GM21367 (cell line): ENCODE measurements around the gene KCNH4.
"Not testable (repeated sequence)": the region's sequence is repeated elsewhere in the genome, so short reads cannot be mapped to it uniquely, and the experiment has no call there.

Experiments used
- ATAC-seq: cut with Tn5 transposase; IDR thresholded peaks from one replicate; pipeline ENCODE4 v1.9.1; 2021; ENCODE audit not compliant: unreplicated experiment

Gene KCNH4

DNA sequence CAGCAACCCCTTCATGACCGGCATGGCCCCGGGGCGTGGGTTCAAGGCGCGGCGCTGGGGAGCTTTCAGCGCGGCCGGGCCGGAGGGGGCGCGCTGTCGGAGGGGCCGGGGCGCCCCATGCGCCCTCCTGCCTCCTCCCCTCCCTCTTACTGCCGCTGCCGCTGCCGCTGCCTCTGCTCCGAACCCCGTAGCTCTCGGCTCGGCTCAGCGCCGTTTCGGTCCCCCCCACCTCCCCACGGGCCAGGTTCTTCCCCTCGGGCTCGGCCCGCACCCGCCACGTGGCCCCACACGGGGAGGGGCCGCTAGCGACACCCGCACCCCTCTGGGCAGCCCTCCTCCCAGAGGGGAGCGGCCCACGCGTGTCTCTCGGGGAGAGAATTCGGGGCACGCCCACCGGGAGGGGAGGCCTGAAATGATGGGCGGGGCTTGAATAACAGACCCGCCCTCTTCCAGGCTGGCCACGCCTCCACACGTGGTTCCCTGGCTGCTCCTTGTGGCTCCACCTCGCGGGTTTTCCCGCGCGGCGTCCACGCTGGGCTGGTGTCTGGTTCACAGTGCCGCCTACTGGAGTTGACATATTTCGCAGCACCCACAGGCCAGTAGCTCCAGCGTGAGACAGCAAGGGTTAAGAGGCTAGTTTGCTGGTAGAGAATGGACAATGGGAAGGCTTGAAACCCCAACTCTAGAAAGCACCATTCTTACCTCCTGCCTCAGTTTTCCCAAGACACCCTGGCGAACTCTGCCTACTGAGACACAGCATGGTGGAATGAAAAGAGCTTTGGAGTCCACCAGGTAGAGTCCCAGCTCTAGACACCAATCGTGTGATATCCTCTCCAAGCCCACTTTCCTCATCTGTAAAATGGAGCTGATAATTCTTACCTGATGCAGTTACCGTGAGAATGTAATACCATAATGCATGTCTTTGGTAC, at the start of gene KCNH4:
KCNH4 (minus strand) TSS at position 221 of the 929 bp plus-strand sequence; CDS start at position 24, 197 bp downstream.
- no peak for ATAC-seq

DNA sequence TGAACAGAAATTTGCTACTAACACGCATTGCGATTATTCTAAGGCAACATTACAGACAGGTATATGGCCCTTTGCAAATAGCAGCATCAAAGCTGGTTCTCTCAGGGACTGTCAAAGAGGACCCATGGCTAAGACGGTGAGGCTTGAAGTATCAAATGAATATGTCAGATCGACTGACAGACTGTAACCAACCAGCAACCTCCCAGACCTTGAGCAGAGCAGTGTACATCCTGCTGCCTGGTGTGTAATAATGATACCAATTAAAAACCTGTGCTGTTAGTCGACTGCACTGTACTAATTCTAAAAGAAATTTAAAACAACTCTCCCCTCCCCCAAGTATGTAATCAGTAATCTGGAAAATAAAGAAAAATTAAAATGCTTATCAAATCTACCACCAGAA, 49.3 kb upstream of the KCNH4 start:
- no peak for ATAC-seq

DNA sequence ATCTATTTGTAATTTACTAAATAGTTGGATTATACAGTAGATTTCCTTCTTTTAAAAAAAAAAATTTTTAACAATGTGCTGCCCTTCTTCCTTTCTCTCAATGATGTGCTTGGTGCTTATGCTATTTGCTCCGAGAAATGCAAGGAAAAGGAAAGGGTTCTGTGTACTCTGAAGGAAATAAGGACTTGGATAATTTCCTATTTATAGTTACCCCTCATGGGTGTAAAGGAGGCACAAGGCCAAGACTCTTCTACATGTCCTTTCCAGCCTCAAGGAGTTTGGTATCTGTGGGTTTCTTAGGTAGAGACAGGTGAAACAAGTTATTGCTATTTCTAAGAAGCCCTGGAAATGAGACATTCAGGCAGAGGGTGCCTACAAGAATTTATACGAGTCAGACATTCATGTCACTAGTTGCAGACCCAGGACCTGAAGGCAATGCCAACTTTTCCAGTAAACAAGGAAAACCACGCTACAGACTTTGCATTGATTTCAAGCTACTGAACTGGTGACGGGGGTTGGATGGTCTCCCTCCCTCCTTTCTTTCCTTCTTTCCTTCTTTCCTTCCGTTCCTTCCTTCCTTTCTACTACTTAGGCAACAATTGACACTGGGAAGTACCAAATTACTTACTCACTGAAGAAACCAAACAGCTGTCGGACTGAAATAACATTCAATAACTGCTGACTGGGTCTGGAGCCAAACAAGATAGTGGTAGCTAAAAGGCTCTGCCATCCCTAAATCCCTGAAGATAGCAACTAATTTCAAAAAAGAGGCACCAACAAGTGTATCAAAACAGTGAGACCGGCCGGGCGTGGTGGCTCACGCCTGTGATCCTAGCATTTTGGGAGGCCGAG, 47.1 kb upstream of the KCNH4 start:
- no peak for ATAC-seq

DNA sequence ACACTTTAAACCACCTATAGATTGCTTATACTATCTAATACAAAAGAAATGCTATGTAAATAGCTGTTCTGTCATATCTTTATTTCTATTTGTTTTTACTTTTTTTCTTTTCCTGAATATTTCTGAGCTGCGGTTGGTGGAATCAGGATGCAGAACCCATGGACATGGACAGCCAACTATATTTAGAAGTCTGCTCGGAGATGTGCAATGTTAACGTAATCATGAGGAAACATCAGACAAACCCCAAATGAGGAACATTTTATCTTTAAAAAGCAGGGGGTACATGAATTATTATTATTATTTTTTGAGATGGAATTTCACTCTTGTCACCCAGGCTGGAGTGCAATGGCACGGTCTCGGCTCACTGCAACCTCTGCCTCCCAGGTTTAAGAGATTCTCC, 44.7 kb upstream of the KCNH4 start:
- ATAC-seq, result no peak

DNA sequence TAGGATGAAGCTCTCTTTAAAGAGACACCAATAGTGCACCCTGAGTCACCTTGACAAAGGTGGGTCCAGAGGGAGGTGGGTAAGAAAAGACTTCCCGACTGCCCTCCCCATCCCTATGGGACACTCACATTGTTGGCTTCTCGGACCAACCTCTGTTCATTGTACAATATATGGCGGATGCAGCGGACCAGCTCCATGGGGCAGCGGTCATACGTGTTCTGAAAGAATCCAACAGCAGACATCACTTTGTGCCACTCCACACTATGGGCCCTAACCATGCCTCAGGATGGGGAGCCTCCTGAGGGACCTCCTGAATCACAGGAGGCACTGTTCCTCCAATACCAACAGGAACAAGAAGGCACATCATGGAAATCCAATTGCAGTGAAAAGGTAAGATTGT, 43.7 kb upstream of the KCNH4 start:
- no peak for ATAC-seq

DNA sequence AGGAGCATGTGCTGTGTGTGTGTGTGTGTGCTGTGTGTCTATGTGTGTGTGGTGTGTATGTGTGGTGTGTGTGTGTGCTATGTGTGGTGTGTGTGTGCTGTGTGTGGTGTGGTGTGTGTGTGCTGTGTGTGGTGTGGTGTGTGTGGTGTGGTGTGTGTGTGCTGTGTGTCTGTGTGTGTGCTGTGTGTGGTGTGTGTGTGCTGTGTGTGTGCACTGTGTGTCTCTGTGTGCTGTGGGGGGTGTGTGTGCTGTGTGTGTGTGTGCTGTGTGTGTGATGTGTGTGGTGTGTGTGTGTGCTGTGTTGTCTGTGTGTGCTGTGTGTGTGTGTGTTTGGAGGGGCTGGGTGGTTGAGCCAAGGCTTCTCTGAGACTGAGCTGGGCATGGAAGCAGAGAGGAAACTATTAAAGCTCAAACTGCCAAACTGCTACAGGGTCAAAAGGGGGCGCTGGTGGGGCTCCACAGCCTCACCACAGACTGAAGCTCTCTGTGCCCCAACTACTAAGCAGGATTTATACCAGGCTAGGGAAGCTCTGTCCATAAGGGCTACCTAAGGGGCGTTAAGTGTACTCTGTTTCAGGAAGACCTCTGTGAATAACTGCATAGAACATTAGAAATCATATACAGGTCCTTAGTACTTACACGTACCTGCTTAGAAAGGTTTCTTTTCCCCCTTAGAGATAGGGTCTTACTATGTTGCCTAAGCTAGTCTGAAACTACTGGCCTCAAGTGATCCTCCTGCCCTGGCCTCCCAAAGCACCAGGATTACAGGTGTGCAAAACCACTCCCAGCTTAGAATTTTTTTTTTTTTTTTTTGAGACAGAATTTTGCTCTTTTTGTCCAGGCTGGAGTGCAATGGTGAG, 41.2 kb upstream of the KCNH4 start:
- ATAC-seq, result no peak

DNA sequence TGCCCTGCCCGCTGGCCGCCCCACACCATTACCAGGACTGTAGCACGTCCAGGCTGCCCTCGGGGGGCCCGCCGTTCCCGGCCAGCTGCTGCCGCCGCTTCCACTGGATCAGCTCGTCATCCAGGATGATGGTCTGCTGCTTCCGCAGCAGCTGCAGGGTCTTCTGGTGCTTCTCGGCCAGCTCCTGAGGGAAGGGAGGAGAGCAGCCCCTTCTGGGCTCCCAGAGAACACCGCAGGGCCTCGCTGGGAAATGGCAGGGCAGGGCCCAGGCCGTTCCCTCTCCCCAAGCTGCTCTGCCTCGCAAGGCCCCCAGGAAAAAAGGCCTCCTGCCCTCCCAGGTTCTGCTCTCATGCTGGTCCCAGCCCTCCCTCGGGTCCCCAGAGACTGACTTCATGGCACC, 38.3 kb upstream of the KCNH4 start:
- not testable (repeated sequence) for ATAC-seq

DNA sequence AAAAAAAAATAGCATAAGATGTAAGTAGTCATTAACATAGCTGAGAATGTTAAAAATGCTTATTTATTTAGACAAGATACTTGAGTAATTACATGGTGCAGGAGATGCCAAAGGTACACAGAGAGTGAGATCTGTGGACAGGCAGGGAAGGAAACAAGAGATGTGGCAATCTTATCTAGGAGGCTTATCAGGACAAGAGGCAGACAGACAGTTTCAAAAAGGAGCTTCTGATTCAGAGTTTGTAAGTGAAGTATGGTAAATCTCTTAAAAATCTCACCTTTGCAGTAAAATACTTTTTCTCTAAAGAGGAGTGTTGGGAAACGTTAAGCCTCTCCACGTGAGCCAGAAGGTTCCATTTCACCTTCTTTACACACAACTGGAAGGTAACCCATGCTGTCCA, 33.2 kb upstream of the KCNH4 start:
- no peak for ATAC-seq

DNA sequence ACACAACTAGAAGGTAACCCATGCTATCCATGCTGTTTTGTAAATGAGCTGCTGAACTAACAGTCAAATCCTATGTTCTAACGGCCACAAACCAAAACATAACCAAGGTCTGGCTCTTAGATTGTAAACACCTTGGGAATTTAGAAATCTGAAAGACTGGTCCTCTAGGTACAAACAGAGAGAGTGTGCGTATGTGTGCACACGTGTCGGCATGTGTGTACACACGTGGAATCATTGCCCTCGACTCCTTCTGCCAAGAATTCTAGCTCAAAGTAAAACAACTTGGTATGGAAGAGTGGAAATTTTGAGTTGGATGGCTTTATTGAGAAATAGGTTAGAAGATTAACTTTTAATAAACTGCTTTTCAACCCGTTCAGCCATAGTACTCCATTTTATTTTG, 31.4 kb upstream of the KCNH4 start:
- no peak for ATAC-seq

DNA sequence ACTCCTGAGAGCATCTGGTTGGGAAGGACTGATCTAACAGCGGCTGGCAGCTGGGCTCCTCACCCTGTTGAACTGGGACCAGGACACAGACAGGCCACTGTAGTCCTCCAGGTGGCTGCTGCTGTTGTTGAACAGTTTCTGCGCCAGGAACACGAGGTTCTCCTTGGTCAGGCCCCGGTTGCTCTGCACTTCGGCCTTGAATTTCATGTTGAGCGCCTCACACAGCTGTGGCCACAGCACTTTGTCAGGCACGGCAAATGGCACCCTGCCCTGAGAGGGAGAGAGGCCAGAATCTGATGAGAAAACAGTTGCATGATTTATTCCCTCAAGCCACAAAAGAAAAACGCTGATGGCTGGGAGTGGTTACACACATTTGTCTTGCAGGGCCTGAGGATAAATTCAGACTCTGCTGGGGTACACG, 31.0 kb upstream of the KCNH4 start:
- not testable (repeated sequence) for ATAC-seq

DNA sequence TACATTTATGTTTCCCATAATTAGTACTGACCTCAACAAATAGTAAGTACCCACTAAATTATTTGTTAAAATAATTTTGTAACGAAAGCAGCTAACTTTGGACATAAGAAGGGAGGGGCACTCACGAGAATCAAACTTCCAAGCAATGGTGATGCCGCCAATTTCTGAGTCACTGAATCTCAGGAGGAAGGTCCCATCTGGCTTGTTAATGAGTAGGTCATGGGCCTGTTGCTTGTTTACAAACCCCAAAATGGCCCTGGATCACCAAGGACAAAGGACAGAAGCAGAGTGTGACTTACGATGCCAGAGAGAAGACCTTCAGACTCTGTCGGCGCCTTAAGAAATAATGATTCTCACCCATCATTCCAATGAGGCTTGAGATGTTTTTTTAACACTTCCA, 29.1 kb upstream of the KCNH4 start:
- ATAC-seq, result no peak

DNA sequence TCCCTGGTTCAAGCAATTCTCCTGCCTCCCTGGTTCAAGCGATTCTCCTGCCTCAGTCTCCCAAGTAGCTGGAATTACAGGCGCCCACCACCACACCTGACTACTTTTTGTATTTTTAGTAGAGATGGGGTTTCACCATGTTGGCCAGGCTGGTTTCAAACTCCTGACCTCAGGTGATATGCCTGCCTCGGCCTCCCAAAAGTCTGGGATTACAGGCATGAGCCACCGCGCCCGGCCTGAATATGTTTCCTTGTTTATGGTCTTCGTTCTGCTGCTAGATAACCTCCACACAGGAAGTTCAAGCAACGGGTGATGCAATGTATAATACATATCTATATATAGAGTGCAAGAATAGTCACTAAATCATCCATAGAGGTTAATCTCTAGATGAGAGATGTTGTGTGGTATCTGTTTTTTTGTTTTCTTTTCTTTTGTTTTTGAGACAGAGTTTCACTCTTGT, 25.2 kb upstream of the KCNH4 start:
- ATAC-seq, result not testable (repeated sequence)

DNA sequence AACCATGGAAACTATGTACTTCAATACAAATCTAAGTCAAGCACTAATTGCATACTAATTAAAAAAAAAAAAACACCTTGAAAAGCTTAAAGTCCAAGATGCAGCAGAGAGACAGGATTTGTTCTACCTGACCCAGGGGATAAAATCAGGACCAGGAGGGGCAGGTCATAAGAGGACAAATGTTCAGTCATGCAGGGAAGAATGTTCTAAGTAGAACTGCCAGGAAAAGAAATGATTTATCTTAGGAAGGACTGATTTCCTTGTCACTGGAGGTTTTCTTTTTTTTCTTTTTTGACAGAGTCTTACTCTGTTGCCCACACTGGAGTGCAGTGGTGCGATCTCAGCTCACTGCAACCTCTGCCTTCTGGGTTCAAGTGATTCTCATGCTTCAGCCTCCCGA, 22.4 kb upstream of the KCNH4 start:
- ATAC-seq, result no peak

DNA sequence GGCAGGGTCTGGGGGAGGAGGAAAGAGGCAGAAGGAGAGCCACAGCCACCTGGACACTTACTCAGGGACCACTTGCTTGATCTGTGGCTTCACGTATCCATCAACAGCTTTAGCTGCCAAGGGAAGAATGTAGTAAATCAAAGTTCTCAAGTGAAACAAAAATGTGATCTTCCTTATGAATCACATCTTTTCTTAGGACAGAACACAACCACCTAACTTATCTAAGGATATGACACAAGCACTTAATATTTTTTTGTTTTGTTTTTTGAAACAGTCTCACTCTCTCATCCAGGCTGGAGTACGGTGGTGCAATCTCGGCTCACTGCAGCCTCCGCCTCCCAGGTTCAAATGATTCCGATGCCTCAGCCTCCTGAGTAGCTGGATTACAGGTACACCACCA, 21.8 kb upstream of the KCNH4 start:
- no peak for ATAC-seq

DNA sequence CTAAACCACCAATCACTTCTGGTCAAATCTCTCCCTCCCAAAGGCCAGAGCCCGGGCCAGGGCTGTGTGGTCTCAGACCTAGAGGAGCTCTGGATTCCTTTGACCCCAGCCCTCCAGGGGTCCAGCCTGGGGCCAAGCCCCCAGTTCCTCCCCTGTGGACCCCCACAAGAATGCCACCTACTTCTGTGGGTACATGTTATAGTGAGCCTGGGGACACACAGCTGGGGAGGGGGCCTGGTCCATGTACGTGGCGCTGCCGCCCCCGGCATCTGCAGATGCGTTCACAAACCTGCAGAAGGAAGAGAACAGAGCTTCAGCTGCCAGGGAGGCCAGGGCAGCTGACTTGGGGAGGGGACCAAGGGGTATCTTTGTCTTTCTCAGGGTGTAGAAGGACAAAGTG, 21.2 kb upstream of the KCNH4 start:
- no peak for ATAC-seq

DNA sequence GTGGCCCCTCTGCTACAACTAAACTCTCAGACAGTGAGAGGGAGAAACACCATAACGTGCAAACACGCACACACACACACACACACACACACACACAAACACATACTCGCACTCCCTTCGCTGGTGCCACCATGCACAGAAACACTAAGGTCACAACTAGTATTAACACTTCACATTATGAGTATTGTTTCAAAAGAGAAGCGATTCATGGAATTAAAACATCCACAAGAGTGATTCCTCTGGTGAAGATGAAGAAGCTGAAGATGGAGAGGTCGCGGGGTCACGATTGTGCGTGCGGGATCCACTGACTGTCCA, 20.5 kb upstream of the KCNH4 start:
- no peak for ATAC-seq

DNA sequence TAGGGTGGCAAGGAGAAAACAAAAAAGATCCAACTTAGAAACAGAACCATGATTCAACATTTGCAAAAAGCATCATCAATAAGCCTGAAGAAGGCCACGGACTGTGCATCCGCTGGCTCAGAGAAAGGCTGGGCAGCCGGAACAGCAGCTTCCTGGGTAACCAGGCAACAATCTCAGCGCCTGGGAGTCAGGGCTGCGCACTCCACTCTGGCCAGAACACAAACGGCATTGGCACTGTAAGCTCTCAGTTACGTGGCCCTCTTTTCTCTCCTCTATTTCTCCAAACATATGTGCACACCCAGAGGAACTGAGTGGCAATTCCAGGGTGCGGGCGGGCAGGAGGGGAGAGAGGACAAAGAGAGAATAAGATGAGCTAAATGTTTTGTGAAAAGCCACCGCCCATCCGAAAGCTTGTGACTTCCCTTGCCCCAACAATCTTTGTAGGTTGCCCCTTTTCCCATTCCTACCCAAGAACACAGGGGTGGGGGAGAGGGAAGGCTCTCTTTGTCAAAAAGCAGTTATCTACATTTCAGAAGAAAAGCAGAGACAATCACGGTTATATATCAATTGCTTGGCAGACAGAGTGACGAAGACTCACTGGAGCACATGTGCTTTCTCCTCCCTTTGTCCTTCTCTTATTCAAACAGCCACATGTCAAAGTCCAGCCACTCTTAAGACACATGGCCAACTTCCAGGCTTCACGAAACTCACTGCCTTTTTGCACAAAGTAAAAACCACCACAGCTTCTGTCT, 19.9 kb upstream of the KCNH4 start:
- ATAC-seq, result no peak

DNA sequence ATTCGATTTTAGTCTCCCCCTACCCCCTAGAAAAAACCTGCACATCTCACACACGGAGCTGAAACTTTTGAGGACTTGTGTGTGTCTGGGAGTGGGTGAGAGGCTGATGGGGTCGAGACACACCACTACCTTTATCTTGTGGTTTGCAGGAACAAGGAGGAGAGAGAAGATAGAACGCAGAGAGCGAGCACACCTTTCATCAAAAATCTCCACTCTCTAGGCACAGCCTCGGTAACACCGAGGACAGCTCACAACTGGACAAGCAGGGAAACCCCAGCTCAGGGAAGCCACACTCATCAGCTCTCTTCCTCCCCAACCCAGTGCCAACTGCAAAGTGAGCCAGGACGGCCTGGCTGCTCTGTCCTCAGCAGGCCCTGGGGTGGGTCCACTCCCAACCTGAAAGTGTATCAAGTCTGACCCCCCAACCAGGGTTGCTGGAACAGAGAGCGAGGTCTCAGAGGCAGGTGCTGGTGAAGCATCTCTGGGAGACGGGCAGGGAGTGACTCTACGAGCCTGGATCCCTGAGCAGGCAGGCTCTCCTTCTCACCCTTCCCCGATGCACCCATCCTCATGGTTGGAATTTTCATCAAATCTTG, 18.6 kb upstream of the KCNH4 start:
- ATAC-seq, result no peak

DNA sequence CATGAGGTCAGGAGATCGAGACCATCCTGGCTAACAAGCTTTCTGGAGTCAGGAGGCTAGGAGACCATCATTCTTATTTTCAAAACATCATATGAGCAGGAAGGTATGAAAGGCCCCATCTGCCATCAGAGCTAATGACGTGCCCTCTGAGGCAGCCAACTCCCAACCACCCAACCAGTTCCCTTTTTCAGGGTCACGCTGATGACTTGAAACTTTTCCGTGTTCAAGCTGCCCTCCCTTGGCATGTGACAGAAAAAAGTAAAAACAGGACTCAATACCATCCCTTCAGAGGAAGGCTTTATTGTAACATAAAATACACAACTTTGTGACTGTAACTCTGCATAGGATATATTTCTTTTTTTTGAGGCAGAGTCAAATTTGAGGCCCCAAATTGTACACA, 18.0 kb upstream of the KCNH4 start:
- no peak for ATAC-seq

DNA sequence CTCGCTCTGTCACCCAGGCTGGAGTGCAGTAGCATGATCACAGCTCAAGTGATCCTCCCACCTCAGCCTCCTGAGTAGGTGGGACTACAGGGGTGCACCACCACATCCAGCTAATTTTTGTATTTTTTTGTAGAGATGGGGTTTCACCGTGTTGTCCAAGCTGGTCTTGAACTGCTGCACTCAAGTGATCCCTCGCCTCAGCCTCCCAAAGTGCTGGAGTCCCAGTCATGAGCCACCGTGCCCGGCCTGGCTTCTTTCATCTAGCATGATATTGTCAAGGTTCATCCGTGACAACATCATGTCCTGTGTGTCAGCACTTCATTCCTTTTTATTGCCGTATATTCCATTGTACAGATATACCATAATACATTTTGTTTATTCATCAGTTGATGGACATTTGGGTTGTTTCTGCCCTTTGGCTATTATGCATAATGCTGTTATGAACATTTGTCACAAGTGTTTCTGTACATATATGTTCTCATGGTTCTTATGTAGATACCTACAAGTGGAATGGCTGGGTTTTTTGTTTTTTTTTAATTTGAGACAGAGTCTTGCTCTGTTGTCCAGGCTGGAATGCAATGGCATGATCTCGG, 16.7 kb upstream of the KCNH4 start:
- ATAC-seq, result no peak
